Right lung (tissue), 5 donors: Measurements from ENCODE around the gene PARP4. TPM values are rescaled to one million over a fixed set of nuclear protein-coding genes. Genes with fewer than 3 reads are reported as not detected.
"Not testable (repeated sequence)": the region's sequence is repeated elsewhere in the genome, so short reads cannot be mapped to it uniquely, and the experiment has no call there.

ENCODE experiments used
- DNase-seq, 2 donors: peaks; one replicate each; pipeline ENCODE4 v3.0.0-alpha.2; 2013
- polyA plus RNA-seq, 5 donors: library from polyadenylated mRNA; unstranded; fragments of 120-200 nt; gene quantifications; one replicate each; pipeline versions ENCODE4 v1.2.1 to v1.2.3, GENCODE V29; 2013; ENCODE audit warnings: inconsistent platforms in 1 of 5, low replicate concordance in 1 of 5; ENCODE audit not compliant: insufficient read length in 5 of 5, insufficient read depth in 1 of 5

PARP4 gene
- polyA plus RNA-seq, 5 donors = 36.6 to 54.7 (median 49.3) TPM

- no peak for DNase-seq
These were observed 5.8 kb downstream of the PARP4 start for GRCh38 chr13:24506698-24507335.

- DNase-seq = not testable (repeated sequence)
These were observed 6.3 kb downstream of the PARP4 start for GRCh38 chr13:24506283-24506682.

GRCh38 chr13:24505756-24506155, 6.8 kb downstream of the PARP4 start:
- DNase-seq = no peak

- no peak for DNase-seq
These were observed 7.3 kb downstream of the PARP4 start for GRCh38 chr13:24505256-24505655.

GRCh38 chr13:24503379-24503696, 9.2 kb downstream of the PARP4 start:
- no peak for DNase-seq

GRCh38 chr13:24502533-24503378, 9.8 kb downstream of the PARP4 start:
- no peak for DNase-seq

- DNase-seq = no peak
These were observed 11.6 kb downstream of the PARP4 start for GRCh38 chr13:24500977-24501376.

- no peak for DNase-seq
These were observed 14.8 kb downstream of the PARP4 start for GRCh38 chr13:24497742-24498141.

- DNase-seq = not testable (repeated sequence)
These were observed 16.3 kb downstream of the PARP4 start for GRCh38 chr13:24496295-24496694.

- peak in 1 of 2 donors; percentile 24 for DNase-seq
These were observed 17.3 kb downstream of the PARP4 start for GRCh38 chr13:24495151-24495729.

GRCh38 chr13:24493356-24493755, 19.2 kb downstream of the PARP4 start:
- DNase-seq = no peak

GRCh38 chr13:24491845-24492244, 20.7 kb downstream of the PARP4 start:
- DNase-seq = no peak

- no peak for DNase-seq
These were observed 22.9 kb downstream of the PARP4 start for GRCh38 chr13:24489721-24490120.

GRCh38 chr13:24488092-24488491, 24.5 kb downstream of the PARP4 start:
- not testable (repeated sequence) for DNase-seq

GRCh38 chr13:24486017-24486657, 26.4 kb downstream of the PARP4 start:
- not testable (repeated sequence) for DNase-seq

- no peak for DNase-seq
These were observed 38.9 kb downstream of the PARP4 start for GRCh38 chr13:24473686-24474085.

- not testable (repeated sequence) for DNase-seq
These were observed 40.4 kb downstream of the PARP4 start for GRCh38 chr13:24472129-24472528.

- DNase-seq = no peak
These were observed 49.5 kb downstream of the PARP4 start for GRCh38 chr13:24463078-24463477.

GRCh38 chr13:24460256-24460655, 52.3 kb downstream of the PARP4 start:
- DNase-seq = no peak

GRCh38 chr13:24459726-24460125, 52.9 kb downstream of the PARP4 start:
- no peak for DNase-seq

- peak; percentile 67 to 76 for DNase-seq
These were observed 53.3 kb downstream of the PARP4 start for GRCh38 chr13:24459234-24459633.

- DNase-seq = no peak
These were observed 53.8 kb downstream of the PARP4 start for GRCh38 chr13:24458736-24459135.

- no peak for DNase-seq
These were observed 56.2 kb downstream of the PARP4 start for GRCh38 chr13:24456396-24456795.
